Adrenal gland (tissue), 12 donors: Measurements from ENCODE around the gene GNAQ. TPM values are rescaled to one million over a fixed set of nuclear protein-coding genes. Genes with fewer than 3 reads are reported as not detected.
A peak's percentile ranks its signal among the peaks of the same experiment; 100 is the strongest.

Experiments
- DNase-seq, 7 donors: peaks; one replicate each; pipeline ENCODE4 v3.0.0-alpha.2; 2019 to 2020
- H3K27ac ChIP-seq, 5 donors: fragments of 200-600 bp; sonication (generic) in 4 of 5; 1 replicate in 3 of 5; 2 replicates in 2 of 5; pipeline versions ENCODE4 v1.5.1 to v1.8.0; 2016 to 2020; ENCODE audit warnings: mild to moderate bottlenecking in 1 of 5
- H3K27me3 ChIP-seq: fragments of 200-600 bp; 2 replicates; pipeline ENCODE4 v1.8.0; 2021
- H3K36me3 ChIP-seq, 2 donors: fragments of 200-600 bp; replicated peaks in 1 of 2; 1 replicate in 1 of 2; 2 replicates in 1 of 2; pipeline versions ENCODE4 v1.5.1 to v1.8.0; 2018 to 2022
- H3K4me1 ChIP-seq, 2 donors: fragments of 200-600 bp; replicated peaks in 1 of 2; 1 replicate in 1 of 2; 2 replicates in 1 of 2; pipeline versions ENCODE4 v1.5.1 to v1.8.0; 2018 to 2021
- H3K4me3 ChIP-seq, 4 donors: fragments of 200-600 bp; sonication (generic) in 3 of 4; one replicate each; pipeline ENCODE4 v1.5.1; 2016 to 2018
- H3K9me3 ChIP-seq, 3 donors: fragments of 200-600 bp; sonication (generic) in 1 of 3; replicated peaks in 1 of 3; 1 replicate in 2 of 3; 2 replicates in 1 of 3; pipeline versions ENCODE4 v1.5.1 to v1.8.0; 2016 to 2021
- POLR2A ChIP-seq, 2 donors: fragments of 450-650 bp; IDR thresholded peaks; one replicate each; pipeline ENCODE4 v1.6.1; 2017; ENCODE audit warnings: antibody characterized with exemption in 2 of 2, mild to moderate bottlenecking in 2 of 2, moderate library complexity in 1 of 2
- WGBS, 4 donors: extraction: QIAGEN DNeasy Blood & Tissue Kit in 2 of 4; methylation state at CpG; one replicate each; pipeline versions ENCODE4 v1.1.5 to v1.1.7; 2013 to 2017; 5-methylcytosine and 5-hydroxymethylcytosine counted together
- intact Hi-C, 2 donors: fragments of 100-400 bp; cut with DNase I; formaldehyde crosslinking; loops; one replicate each; pipeline versions ENCODE4 v1.14.1 to v1.15.0; 2022 to 2023
- polyA plus RNA-seq, 3 donors: library from polyadenylated mRNA; stranded (reverse); fragments of 200-250 nt in 2 of 3; fragments of 350-450 nt in 1 of 3; fragmentation: Illumina TruSeq in 1 of 3; extraction: RNeasy Lipid Tissue Mini Kit (QIAGEN cat#74804) in 1 of 3; gene quantifications; one replicate each; pipeline ENCODE4 v1.2.3, GENCODE V29; 2013 to 2014
- total RNA-seq, 9 donors: library from RNA; depleted of rRNA in 4 of 9; stranded (reverse); fragments of >200 nt in 4 of 9; fragments of 120-200 nt in 1 of 9; fragmentation: NEBNext Ultra II Directional in 1 of 9; extraction: Animal tissue kit (Norgen Biotek cat#: 25700) in 1 of 9; gene quantifications; one replicate each; pipeline versions ENCODE4 v1.1.0 to v1.2.4, GENCODE V29; 2013 to 2023
- TF ChIP-seq, protein P1 (sequence below), 6 experiments: fragments of 450-650 bp in 4 of 6; fragments of 200-600 bp in 2 of 6; sonication (generic) in 1 of 6; IDR thresholded peaks; 1 replicate in 5 of 6; 2 replicates in 1 of 6; pipeline versions ENCODE4 v1.5.1 to v1.8.0; 2016 to 2021; ENCODE audit warnings: antibody characterized with exemption in 6 of 6, mild to moderate bottlenecking in 2 of 6, moderate library complexity in 1 of 6
- donor health status: healthy with polysubstance abuse.
- donor health status: Bipolar disorder and iron deficiency.
- donor health status: DM: yes; HTN: yes; CAD: no.
- donor health status: DM: no; HTN: no; CAD: no.
- donor health status: DM: no; HTN: no; CAD: no.
- donor health status: DM: yes; HTN: yes; CAD: no.

The GNAQ gene
- total and polyA plus RNA-seq, 12 donors, result 15.8 to 71.7 (median 45.1) TPM

DNA sequence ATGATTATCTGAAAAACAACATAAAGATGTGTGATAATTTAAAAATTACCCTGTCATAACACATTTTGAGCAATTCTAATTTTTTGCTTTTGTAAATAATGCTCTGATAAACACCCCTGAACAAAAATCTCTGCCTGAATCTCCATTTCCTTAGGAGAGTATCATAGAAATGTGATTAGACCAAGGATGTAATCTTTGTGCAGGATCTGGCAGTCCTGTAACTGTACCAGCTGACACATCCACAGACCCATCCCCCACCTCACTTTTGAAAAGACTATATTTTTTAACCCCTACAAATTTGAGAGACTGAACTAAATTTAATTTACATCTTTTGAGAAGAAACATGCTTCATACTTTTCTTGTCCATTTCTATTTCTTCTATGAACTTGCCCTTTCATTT, 101.7 kb downstream of the GNAQ start:
- no peak overlapping the region for H3K4me3 ChIP-seq
- intact Hi-C loops, result loop anchor here in 1 of 2 donors (10.0 kb wide), 1 partner anchor 105 kb away; the partner anchor contains the start of gene GNAQ
- H3K36me3 ChIP-seq, result no peaks in the 10 kb centered on the region
- no peaks in the 10 kb centered on the region for H3K27me3 ChIP-seq
- H3K4me1 ChIP-seq, result peaks cover 26 to 52% of the 10 kb centered on the region in 2 donors
- TF ChIP-seq, protein P1, sequence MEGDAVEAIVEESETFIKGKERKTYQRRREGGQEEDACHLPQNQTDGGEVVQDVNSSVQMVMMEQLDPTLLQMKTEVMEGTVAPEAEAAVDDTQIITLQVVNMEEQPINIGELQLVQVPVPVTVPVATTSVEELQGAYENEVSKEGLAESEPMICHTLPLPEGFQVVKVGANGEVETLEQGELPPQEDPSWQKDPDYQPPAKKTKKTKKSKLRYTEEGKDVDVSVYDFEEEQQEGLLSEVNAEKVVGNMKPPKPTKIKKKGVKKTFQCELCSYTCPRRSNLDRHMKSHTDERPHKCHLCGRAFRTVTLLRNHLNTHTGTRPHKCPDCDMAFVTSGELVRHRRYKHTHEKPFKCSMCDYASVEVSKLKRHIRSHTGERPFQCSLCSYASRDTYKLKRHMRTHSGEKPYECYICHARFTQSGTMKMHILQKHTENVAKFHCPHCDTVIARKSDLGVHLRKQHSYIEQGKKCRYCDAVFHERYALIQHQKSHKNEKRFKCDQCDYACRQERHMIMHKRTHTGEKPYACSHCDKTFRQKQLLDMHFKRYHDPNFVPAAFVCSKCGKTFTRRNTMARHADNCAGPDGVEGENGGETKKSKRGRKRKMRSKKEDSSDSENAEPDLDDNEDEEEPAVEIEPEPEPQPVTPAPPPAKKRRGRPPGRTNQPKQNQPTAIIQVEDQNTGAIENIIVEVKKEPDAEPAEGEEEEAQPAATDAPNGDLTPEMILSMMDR (IDR thresholded peaks at IDR 0.05), result no peak
- TF ChIP-seq POLR2A (IDR thresholded peaks at IDR 0.05), result no peak
- no peaks in the 10 kb centered on the region for H3K9me3 ChIP-seq
- H3K27ac ChIP-seq, result no peak overlapping the region
- DNase-seq, result no peak

DNA sequence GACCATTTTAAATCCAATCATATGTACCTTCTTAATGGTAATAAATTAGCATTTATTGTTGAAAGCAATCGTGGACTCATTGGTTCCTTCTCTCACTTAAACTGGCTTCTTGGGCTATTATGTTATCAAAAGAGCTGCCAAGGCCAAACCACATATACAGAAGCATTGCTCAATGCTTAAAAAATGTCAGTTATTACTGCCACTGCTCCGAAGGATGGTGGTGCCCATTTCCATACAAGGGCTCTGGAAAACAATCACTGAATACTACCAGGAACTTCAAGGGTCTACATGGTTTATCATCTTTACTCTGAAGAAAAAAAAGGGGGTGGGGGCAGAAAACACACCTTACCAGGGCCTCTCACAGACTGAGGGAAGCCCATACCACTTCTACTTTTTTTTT, 104.3 kb downstream of the GNAQ start:
- H3K27ac ChIP-seq, result peak overlapping the region in 1 of 5 donors; percentile 64
- H3K36me3 ChIP-seq, result no peaks in the 10 kb centered on the region
- intact Hi-C loops, result loop anchor here in 1 of 2 donors (10.0 kb wide), 1 partner anchor 108 kb away; the partner anchor contains the start of gene GNAQ
- H3K4me3 ChIP-seq, result no peak overlapping the region
- whole genome bisulfite sequencing, 4 donors, result 20 to 38% (median 28%) methylated on average over 2 of the region's 2 CpGs
- H3K9me3 ChIP-seq, result no peaks in the 10 kb centered on the region
- peaks cover 16 to 47% of the 10 kb centered on the region in 2 donors for H3K4me1 ChIP-seq
- H3K27me3 ChIP-seq, result no peaks in the 10 kb centered on the region
- TF ChIP-seq, protein P1 (IDR thresholded peaks at IDR 0.05), result no peak
- no peak for TF ChIP-seq POLR2A (IDR thresholded peaks at IDR 0.05)
- DNase-seq, result peak in 1 of 7 donors; percentile 23

DNA sequence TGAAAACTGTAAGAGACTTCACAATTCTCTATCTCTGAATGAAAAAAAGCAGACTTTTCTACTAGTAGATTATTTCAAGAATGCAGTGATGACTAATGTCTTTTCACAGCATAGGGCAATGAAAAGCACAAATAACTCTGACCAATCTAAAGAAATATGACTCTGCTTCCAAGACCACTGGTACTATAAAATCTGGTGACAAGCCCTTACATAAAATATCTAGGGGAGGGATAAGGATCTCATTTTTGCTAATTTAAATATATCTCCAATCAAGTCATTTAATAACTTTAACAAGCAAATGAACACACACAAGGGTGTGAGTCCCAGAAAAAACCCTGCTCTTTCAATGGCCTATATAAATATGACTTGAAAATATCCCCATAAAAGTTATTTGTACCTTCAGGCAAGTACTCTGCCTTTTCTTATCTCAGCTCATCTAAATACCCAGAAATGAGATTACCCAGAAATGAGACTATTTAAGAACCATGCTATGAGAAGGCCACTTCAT, 105.2 kb downstream of the GNAQ start:
- Histone ChIP-seq H3K9me3 (no peaks in the 10 kb centered on the region), H3K4me1 (peaks cover 14 to 42% of the 10 kb centered on the region in 2 donors), H3K27me3 (no peaks in the 10 kb centered on the region), H3K27ac (peak overlapping the region in 2 of 5 donors; percentile 22 to 64), H3K4me3 (no peak overlapping the region), H3K36me3 (no peaks in the 10 kb centered on the region)
- DNase-seq, result no peak
- intact Hi-C loops, result loop anchor here in 1 of 2 donors (10.0 kb wide), 1 partner anchor 108 kb away; the partner anchor contains the start of gene GNAQ
- TF ChIP-seq POLR2A (IDR thresholded peaks at IDR 0.05), result no peak
- TF ChIP-seq, protein P1 (IDR thresholded peaks at IDR 0.05), result no peak

DNA sequence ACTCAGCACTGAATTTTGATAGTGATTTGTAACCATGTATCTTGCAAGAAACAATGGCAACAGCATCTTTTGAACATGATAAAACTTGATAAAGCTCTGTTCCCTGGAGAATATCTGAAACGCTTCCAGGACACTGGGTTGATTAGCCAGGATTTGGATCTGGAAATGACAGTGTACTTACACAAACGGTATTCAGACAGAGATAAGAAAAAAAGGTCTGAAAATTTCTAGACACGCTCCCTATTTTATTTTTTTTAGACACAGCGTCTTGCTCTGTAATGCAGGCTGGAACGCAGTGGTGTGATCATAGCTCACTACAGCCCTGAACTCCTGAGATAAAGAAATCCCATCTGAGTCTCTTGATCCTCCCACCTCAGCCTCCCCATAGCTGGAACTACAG, 109.0 kb downstream of the GNAQ start:
- Histone ChIP-seq H3K27ac (no peak overlapping the region), H3K4me1 (peaks cover 14 to 36% of the 10 kb centered on the region in 2 donors)
- 25 to 39% (median 36%) methylated on average over 5 of the region's 5 CpGs for WGBS, 4 donors

More for the DNA sequence above, 109.0 kb downstream of the GNAQ start:
- Histone ChIP-seq H3K27me3 (no peaks in the 10 kb centered on the region), H3K9me3 (no peaks in the 10 kb centered on the region), H3K4me3 (no peak overlapping the region), H3K36me3 (no peaks in the 10 kb centered on the region)
- DNase-seq, result peak in 2 of 7 donors; percentile 18 to 51
- TF ChIP-seq, protein P1 (IDR thresholded peaks at IDR 0.05), result no peak
- no peak for TF ChIP-seq POLR2A (IDR thresholded peaks at IDR 0.05)
- intact Hi-C loops, result loop anchor here in 1 of 2 donors (10.0 kb wide), 1 partner anchor 112 kb away; the partner anchor contains the start of gene GNAQ
